T47D (cell line): ENCODE data around the gene MRPL55.
A peak's percentile ranks its signal among the peaks of the same experiment; 100 is the strongest.

Experiments
- DNase-seq, 2 experiments: peaks; one replicate each; pipeline versions ENCODE4 v3.0.0 to v3.0.0-alpha.2; 2011 to 2012; ENCODE audit warnings: low read depth in 1 of 2, low spot score in 1 of 2
- JUND ChIP-seq: IDR thresholded peaks from 2 replicates; pipeline ENCODE4 v1.6.1; 2012; ENCODE audit warnings: low read depth
- in situ Hi-C: cut with HindIII; loops from 2 replicates; pipeline ENCODE4 v1.10.0; 2016; ENCODE audit warnings: low sequenced_read_pairs, low pct_unique_long_range_greater_than_20kb

The MRPL55 gene

GRCh38 chr1:228100822-228101613 is 8.1 kb downstream of the MRPL55 start:
- in situ Hi-C loops, result no loop called here
- peak in 1 of 2 experiments; percentile 3 for DNase-seq

GRCh38 chr1:228099331-228099732 is 9.8 kb downstream of the MRPL55 start:
- in situ Hi-C loops, result no loop called here
- DNase-seq, result peak in 1 of 2 experiments; percentile 1

More at GRCh38 chr1:228100822-228101613, 8.1 kb downstream of the MRPL55 start:
- no peak for TF ChIP-seq JUND

GRCh38 chr1:228098323-228098931 is 10.7 kb downstream of the MRPL55 start:
- no peak for DNase-seq
- no peak for TF ChIP-seq JUND
- in situ Hi-C loops, result no loop called here

More at GRCh38 chr1:228099331-228099732, 9.8 kb downstream of the MRPL55 start:
- TF ChIP-seq JUND, result no peak

GRCh38 chr1:228097333-228098081 is 11.6 kb downstream of the MRPL55 start:
- TF ChIP-seq JUND, result no peak
- DNase-seq, result no peak
- in situ Hi-C loops, result no loop called here

GRCh38 chr1:228096416-228097332 is 12.4 kb downstream of the MRPL55 start:
- no peak for TF ChIP-seq JUND
- no peak for DNase-seq
- in situ Hi-C loops, result no loop called here

GRCh38 chr1:228095938-228096337 is 13.2 kb downstream of the MRPL55 start:
- no peak for TF ChIP-seq JUND
- in situ Hi-C loops, result no loop called here
- DNase-seq, result peak in 1 of 2 experiments; percentile 1

GRCh38 chr1:228095161-228095560 is 13.9 kb downstream of the MRPL55 start:
- in situ Hi-C loops, result no loop called here
- no peak for TF ChIP-seq JUND
- DNase-seq, result peak in 1 of 2 experiments; percentile 0

- peak in 1 of 2 experiments; percentile 0 for DNase-seq
- in situ Hi-C loops, result no loop called here
- no peak for TF ChIP-seq JUND
Measured at GRCh38 chr1:228094432-228095016, 14.6 kb downstream of the MRPL55 start.

- in situ Hi-C loops, result no loop called here
- DNase-seq, result peak; percentile 67 to 90
- no peak for TF ChIP-seq JUND
Measured at GRCh38 chr1:228093050-228093906, 15.8 kb downstream of the MRPL55 start.

- in situ Hi-C loops, result no loop called here
- no peak for TF ChIP-seq JUND
- DNase-seq, result peak in 1 of 2 experiments; percentile 70
Measured at GRCh38 chr1:228092342-228093049, 16.6 kb downstream of the MRPL55 start.
